ENCODE results near the gene SH2D7.

Gene SH2D7

DNA sequence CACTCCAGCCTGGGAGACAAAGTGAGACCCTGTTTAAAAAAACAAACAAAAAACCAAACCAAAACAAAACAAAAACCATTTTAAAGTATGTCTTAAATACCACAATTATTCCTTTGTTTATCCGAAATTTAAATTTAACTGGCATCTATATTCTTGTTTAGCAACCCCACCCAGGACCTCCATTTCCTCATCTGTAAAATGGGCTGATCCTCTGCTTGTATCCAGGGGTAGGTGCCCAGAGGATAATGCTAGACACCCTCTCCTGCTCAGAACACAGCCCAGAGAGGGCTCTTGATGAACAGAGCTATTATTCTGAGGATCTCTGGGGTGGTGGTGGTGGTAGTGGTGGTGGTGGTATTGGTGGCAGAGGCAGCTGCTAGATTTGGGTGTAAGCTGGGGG lies 9.8 kb downstream of the SH2D7 start:
- in situ Hi-C loops (cut with MboI; ENCODE audit: low sequenced_read_pairs) = loop anchor here (10.0 to 25.0 kb wide), 2 partner anchors 97 to 135 kb away; partner anchors contain the start of gene ACSBG1

GRCh38 chr15:78102741-78103140 lies 10.4 kb downstream of the SH2D7 start:
- in situ Hi-C loops (cut with MboI; ENCODE audit: low sequenced_read_pairs) = loop anchor here (10.0 to 25.0 kb wide), 2 partner anchors 98 to 135 kb away; partner anchors contain the start of gene ACSBG1

GRCh38 chr15:78103406-78104118 lies 11.2 kb downstream of the SH2D7 start:
- in situ Hi-C loops (cut with MboI; ENCODE audit: low sequenced_read_pairs) = loop anchor here (10.0 to 25.0 kb wide), 2 partner anchors 99 to 134 kb away; partner anchors contain the start of gene ACSBG1

DNA sequence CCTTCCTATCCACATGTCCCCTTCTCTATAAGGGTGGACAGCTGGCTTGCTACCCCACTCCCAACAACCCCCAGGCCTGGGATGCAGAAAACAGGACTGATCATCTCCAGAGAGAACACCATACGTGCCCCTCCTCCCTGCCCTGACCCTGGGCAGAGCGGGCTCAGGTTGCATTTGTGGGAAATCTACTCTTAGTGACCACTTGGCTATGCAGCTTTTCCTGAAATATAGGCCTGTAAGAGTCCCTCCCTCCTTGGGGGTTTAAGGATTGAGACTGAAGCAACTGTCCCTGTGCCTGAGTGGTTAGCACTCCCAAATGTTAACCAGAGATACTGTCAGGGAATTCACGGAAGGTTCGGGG lies 11.7 kb downstream of the SH2D7 start:
- in situ Hi-C loops (cut with MboI; ENCODE audit: low sequenced_read_pairs) = loop anchor here (10.0 to 25.0 kb wide), 2 partner anchors 99 to 133 kb away; partner anchors contain the start of gene ACSBG1

DNA sequence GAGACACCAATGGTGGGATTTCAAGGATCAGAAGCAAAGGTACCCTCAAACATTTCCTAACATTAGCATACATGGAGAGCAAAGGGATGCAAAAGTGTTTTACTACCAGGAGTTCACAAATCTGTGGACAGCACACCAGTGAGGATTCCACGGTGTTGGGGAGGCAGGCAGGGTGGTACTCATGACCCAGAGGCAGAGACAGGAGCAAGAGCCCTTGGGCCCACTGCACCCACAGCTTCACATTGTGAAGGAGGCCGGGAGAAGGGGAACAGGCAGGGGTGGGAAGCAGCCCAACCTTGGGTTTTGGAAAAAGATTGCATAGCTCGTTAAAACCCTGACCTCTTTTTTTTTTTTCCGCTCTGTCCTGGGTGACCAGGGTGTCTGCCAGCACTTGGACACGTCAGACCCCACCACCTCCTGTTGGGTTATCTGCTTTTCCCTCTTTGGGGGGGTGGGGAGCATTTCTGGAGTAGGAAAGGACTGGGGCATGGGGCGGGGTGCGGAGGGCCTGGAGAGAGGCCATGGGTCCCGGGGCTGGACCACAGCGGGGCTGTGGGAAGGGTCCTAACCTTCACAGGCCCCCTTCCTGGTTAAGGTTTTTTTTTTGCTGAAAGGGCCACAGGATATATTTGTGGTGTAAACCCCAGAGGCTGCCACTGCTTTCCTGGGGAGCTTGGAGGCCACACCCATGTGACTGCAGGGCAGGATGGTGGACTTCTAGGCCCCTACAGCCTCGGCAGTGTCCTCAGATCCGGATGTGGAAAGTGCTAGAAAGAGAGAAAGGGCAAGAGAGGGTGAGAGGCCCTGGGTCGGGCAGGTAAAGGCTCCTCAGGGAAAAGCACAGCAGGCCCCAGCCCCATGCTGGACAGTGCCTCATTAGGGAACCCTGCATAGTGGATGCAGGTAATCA lies 12.5 kb downstream of the SH2D7 start:
- in situ Hi-C loops (cut with MboI; ENCODE audit: low sequenced_read_pairs) = loop anchor here (10.0 to 25.0 kb wide), 2 partner anchors 100 to 132 kb away; partner anchors contain the start of gene ACSBG1

DNA sequence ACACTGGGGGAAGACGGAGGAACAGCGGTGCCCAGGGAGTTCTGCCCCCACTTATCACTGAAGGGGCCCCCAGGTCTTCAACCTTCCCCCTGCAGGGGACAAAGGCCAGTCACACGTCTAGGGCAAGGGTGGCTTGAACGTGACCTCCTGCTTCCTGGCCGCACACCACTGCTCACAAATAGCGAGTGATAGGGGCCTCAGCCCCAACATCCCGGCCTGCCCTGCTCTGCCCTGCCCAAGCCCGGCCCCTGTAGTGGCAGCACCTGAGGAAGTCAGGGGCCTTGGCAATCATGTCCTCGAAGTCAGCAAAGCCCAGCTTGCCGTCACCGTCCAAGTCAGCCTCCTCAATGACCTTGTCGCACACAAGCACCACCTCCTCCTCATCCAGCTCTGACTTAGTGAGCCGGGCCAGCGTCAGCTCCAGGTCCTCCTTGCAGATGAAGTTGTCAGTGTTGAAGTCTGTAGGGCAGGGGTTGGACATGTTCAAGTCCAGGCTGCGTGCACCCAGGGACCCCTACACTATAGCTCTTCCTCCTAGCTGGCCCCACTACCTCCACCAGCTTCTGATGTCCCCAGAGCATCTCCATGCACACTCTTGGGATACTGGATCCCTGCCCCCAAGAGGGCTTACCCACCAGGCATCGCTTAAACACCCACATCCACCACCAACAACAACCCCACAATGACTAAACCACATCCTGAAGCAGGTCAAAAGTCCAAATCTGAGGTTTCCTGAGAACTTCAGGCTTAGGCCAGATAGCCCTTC lies 13.3 kb downstream of the SH2D7 start:
- in situ Hi-C loops (cut with MboI; ENCODE audit: low sequenced_read_pairs) = loop anchor here (10.0 to 25.0 kb wide), 2 partner anchors 101 to 132 kb away; partner anchors contain the start of gene ACSBG1

- in situ Hi-C loops (cut with MboI; ENCODE audit: low sequenced_read_pairs) = loop anchor here (10.0 to 25.0 kb wide), 2 partner anchors 103 to 130 kb away; partner anchors contain the start of gene ACSBG1
These were observed 15.1 kb downstream of the SH2D7 start for GRCh38 chr15:78107471-78107870.

GRCh38 chr15:78108300-78109084 lies 16.1 kb downstream of the SH2D7 start:
- in situ Hi-C loops (cut with MboI; ENCODE audit: low sequenced_read_pairs) = loop anchor here (10.0 to 25.0 kb wide), 2 partner anchors 104 to 129 kb away; partner anchors contain the start of gene ACSBG1

DNA sequence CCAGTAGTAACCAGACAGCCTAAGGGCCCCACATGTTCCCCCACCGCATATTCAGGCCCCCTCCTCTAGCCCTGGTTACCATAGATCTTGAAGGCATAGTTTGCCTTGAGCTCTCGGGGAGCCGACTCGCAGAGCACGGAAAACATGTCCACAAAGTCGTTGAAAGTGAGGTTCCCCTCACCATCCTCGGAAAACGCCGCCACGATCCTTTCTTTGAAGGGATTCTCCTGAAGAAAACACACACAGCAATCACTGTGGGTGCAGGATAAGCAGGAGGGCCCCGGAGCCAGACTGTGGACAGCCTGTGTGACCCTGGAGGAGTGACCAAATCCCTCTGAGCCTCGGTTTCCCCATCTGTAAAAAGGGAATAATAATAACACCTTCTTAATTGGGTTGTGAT lies 16.8 kb downstream of the SH2D7 start:
- in situ Hi-C loops (cut with MboI; ENCODE audit: low sequenced_read_pairs) = loop anchor here (10.0 to 25.0 kb wide), 2 partner anchors 104 to 128 kb away; partner anchors contain the start of gene ACSBG1

DNA sequence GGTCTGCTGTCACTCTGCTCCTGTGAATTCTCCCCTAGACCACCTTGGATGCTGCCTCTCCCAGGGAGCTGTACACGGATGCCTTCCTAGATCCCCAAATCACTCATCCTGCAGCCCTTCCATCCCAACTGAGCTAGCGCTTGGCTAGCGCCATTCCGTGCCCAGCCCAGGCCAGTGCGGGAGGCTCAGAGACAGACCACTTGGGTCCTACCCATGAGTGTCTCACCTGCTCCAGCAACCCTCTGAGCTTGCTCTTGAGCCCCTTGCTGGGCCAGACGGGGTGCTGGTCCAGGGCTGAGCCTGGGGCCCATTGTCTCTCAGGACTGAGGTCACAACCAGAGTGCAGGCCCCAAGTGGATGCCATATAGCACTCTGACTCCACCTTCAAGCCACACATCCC lies 17.7 kb downstream of the SH2D7 start:
- in situ Hi-C loops (cut with MboI; ENCODE audit: low sequenced_read_pairs) = loop anchor here (25.0 kb wide), 1 partner anchor 127 kb away; the partner anchor contains the start of gene ACSBG1

DNA sequence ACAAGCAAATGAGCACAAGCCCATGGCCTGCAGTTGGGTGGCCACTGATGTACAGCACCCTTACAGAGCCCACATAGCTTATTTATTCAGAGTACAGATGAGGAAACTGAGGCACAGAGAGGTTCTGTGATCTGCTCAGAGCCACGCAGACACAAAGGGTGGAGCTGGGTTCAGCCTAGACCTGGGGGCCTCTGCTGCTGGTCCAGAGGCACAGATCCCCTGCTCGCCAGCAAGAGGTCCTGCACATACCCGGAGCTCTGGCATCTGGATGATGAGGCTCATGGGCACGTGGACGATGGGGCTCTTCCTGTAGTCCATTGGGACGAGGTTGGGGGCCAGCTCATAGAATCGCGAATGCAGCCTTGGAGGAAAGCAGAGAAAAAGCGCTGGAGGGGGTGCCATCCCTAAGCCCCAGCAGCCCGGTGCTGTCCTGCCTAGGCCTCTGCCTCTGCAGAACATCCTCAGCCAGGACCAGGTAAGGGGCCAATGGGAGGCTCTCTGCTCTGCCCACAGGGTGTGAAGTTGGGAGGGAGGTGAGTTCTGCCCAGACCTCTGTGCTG lies 18.6 kb downstream of the SH2D7 start:
- in situ Hi-C loops (cut with MboI; ENCODE audit: low sequenced_read_pairs) = loop anchor here (25.0 kb wide), 1 partner anchor 126 kb away; the partner anchor contains the start of gene ACSBG1

- in situ Hi-C loops (cut with MboI; ENCODE audit: low sequenced_read_pairs) = loop anchor here (25.0 kb wide), 1 partner anchor 126 kb away; the partner anchor contains the start of gene ACSBG1
These were observed 19.4 kb downstream of the SH2D7 start for GRCh38 chr15:78111788-78112187.

- in situ Hi-C loops (cut with MboI; ENCODE audit: low sequenced_read_pairs) = loop anchor here (25.0 kb wide), 1 partner anchor 125 kb away; the partner anchor contains the start of gene ACSBG1
These were observed 20.2 kb downstream of the SH2D7 start for GRCh38 chr15:78112551-78112950.

GRCh38 chr15:78120523-78120922 lies 28.2 kb downstream of the SH2D7 start:
- in situ Hi-C loops (cut with MboI; ENCODE audit: low sequenced_read_pairs) = loop anchor here (25.0 kb wide), 1 partner anchor 117 kb away; the partner anchor contains the start of gene ACSBG1

- in situ Hi-C loops (cut with MboI; ENCODE audit: low sequenced_read_pairs) = no loop called here
These were observed 32.9 kb downstream of the SH2D7 start for GRCh38 chr15:78125267-78125666.

- in situ Hi-C loops (cut with MboI; ENCODE audit: low sequenced_read_pairs) = no loop called here
These were observed 35.5 kb downstream of the SH2D7 start for GRCh38 chr15:78127882-78128281.

DNA sequence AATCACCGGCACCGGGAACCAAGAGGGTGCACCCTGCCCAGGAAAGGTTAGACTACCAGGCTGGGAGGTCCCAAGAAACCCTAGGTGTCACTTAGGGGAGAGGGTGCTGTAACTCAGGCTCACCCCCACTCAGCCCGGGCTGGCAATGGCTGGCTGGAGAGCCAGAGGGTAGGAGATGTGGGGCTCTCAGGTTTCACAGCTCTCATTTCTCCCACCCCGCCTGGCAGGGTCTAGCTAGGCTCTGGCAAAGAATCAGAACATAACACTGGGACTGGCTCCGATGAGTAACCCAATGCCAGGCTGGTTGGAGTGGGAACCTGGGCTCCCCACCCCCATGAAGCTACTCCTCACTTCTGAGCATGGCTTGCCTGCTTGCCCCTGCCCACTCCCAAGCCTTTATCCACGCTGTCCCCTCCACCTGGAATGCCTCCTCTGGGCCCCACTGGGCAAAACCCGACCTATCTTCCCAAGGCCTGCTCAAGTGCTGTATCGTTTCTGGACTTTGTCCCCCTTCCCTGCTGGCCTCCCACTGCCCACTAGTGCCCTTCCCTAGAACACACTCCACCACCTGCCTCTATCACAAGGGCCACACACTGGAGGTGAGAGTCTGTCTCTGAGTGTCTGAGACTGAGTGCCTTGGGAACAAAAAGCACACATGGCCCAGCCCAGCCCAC lies 36.9 kb downstream of the SH2D7 start:
- in situ Hi-C loops (cut with MboI; ENCODE audit: low sequenced_read_pairs) = no loop called here

DNA sequence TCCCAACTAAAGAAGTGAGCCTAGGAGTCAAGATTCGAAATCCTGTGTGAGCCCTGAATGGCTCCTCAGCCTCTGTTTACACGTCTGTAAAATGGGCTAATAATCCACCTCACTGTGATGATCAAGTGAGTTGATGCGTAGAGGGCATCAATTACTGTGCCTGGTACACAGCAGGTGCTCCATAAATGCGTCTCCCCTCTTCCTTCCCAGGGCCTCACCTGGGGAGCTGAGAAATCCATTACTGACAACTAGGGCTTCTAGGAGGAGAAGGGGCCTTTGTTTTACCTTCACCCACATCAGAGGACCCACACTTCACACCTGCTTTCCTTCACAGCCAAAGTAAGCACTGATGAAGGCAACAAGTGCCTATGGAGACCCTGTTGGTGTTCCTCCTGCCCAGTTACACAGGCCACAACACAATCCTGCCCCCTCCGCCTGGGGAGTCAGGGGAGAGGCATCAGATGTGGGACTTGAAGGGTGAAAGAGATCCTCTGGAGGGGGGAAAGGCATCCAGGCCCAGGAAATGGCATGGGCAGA lies 37.5 kb downstream of the SH2D7 start:
- in situ Hi-C loops (cut with MboI; ENCODE audit: low sequenced_read_pairs) = no loop called here
